OCI-M2 (cell line): Measurements from ENCODE around the gene FGGY.
"Not testable (repeated sequence)": the region's sequence is repeated elsewhere in the genome, so short reads cannot be mapped to it uniquely, and the experiment has no call there.

Source experiments
- DNase-seq: peaks from one replicate; lab custom pipeline; 2025; ENCODE audit not compliant: unreplicated experiment; lab: John Stamatoyannopoulos, UW

The FGGY gene

DNA sequence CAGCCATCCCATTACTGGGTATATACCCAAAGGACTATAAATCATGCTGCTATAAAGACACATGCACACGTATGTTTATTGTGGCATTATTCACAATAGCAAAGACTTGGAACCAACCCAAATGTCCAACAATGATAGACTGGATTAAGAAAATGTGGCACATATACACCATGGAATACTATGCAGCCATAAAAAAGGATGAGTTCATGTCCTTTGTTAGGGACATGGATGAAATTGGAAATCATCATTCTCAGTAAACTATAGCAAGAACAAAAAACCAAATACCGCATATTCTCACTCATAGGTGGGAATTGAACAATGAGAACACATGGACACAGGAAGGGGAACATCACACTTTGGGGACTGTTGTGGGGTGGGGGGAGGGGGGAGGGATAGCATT, 241.6 kb downstream of the FGGY start:
- DNase-seq, result not testable (repeated sequence)

- no peak for DNase-seq
Observed at GRCh38 chr1:59539961-59540681, 243.2 kb downstream of the FGGY start.

- no peak for DNase-seq
Observed at GRCh38 chr1:59541161-59541560, 244.3 kb downstream of the FGGY start.

- no peak for DNase-seq
Observed at GRCh38 chr1:59541891-59542290, 245.0 kb downstream of the FGGY start.

GRCh38 chr1:59543211-59543668, 246.3 kb downstream of the FGGY start:
- DNase-seq, result no peak

- no peak for DNase-seq
Observed at GRCh38 chr1:59544615-59545293, 247.9 kb downstream of the FGGY start.

DNA sequence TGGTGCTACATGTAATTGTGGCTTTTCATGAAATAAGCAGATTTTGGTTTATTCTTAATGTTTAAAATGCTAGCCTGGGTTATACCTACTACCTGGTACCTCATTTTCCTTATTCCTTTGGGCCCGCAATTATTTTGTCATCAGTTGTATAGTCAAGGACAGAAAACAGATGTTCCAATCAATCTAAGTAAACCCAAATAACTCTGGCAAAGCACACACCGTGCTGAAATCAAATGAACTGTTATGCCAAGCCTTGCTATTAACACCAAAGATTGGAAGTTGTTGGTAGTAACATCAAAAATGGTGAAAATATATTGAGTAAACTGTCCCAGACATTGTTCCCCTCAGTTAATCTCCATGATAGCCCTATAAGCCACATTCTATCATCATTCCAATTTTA, 248.9 kb downstream of the FGGY start:
- DNase-seq, result no peak

GRCh38 chr1:59549066-59549837, 252.4 kb downstream of the FGGY start:
- DNase-seq, result no peak

- DNase-seq, result no peak
Observed at GRCh38 chr1:59549903-59550302, 253.0 kb downstream of the FGGY start.

- DNase-seq, result no peak
Observed at GRCh38 chr1:59552007-59552406, 255.1 kb downstream of the FGGY start.

- DNase-seq, result no peak
Observed at GRCh38 chr1:59553371-59553770, 256.5 kb downstream of the FGGY start.

GRCh38 chr1:59554011-59554663, 257.2 kb downstream of the FGGY start:
- no peak for DNase-seq

- no peak for DNase-seq
Observed at GRCh38 chr1:59554752-59555151, 257.9 kb downstream of the FGGY start.

DNA sequence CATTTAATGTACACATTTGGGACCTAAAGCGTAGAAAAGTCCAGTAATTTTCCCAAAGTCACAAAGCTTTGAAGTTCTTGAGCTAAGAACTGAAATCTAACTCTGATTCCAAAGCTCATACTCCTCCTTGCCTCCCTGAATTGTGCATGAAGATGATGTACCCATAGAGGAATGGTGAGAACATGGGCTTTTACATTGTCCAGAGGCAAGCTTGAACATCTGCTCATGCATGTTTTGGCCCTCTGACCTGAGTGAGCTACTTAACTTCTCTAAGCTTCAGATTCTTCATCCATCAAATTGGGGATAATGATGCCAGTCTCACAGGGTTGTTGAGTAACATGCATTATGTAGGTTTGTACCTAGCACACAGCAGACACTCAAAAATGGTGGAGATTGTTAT, 259.5 kb downstream of the FGGY start:
- no peak for DNase-seq

DNA sequence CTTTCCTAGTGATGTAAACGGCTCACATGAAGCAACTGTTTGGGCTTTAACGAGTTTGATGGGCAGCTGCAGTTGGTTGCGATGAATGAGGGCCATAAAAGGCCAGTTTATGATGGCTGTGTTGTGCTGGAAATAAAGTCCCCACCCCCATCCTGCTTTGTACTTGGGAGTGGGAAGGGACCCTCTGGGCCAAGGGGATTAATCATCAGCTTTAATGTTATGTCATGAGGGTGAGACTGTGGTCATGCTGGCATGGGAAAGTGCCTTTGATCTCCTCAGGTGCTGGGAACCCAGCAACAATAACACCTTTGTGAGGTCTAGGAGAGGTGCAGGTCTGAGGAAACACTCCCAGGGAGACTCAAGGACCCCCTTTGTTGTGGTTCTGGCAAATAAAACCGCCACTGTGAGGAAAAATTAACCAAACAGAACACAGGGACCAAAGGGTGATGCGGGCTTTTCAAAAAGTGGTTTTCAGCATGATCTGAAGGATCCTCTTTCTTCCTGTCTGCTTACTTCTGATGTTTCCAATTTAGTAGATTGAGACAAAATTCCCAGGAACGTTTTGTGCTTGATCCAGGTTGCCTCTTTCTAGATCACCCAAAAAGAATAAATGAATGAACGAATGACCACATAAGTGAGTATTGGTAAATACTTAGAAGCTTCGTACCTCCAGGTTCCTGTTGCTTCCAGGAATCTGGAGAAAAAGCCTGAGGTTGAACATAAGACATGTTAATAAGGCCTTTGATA, 260.1 kb downstream of the FGGY start:
- DNase-seq, result no peak

GRCh38 chr1:59557549-59557885, 260.6 kb downstream of the FGGY start:
- DNase-seq, result no peak

DNA sequence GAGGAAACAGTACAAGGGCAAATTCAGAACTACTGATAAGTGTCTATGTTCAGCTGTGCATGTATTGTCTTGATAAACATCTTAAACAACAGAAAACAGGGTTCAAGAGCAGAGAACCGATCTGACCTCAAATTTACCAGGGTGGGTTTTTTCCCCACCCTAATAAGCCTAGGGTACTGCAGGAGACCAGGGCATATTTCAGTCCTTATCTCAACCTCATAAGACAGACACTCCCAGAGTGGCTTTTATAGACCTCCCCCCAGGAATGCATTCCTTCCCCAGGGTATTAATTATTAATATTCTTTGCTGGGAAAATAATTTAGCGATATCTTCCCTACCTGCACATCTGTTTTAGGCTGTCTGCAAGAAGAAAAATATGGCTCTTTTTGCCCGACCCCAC, 261.7 kb downstream of the FGGY start:
- DNase-seq, result not testable (repeated sequence)

DNA sequence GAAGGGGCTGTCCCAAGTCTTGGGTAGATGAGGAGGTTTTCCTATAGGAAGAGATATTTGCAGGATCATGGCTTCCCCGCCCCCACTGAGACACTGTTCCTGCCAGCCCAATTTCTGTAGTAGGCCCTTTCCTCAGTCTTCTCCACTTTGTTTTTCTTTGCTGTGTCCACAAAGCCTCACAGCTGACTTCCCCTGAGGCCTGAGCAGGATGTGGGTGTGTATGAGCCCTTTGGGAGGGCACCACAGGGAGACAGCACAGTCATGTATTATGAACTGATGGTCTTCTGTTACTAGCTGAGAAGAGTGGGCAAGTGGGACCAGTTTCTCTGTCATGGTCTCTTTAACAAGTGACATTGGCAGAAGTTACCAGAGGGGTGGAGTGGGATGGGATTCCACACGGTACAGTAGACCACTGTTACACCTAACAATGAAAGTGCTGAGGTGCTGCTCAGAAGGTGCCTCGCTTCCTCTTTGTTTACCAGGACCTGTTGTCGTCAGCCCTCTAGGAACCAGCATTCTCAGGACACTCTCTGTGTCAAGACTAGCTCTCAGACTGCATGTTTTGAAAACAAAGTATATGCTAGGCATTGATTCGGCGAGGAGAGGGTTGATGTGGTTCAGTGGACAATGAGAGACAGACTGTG, 264.0 kb downstream of the FGGY start:
- no peak for DNase-seq

DNA sequence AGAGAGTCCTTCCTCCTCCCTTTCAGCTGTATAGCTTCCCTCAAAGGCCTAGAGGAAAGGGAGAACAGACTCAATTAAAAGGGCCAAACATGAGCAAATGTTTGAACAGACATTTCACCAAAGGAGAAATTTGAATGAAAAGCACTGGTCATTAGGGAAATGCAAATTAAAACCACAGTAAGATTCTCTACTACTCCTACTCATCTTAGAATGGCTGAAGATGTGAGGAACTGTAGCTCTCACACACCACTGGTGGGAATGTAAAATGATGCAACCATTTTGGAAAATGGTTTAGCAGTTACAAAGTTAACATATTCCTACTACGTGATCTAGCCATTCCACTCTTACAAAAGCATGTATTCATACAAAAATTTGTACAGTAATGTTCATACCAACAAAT, 264.9 kb downstream of the FGGY start:
- no peak for DNase-seq

DNA sequence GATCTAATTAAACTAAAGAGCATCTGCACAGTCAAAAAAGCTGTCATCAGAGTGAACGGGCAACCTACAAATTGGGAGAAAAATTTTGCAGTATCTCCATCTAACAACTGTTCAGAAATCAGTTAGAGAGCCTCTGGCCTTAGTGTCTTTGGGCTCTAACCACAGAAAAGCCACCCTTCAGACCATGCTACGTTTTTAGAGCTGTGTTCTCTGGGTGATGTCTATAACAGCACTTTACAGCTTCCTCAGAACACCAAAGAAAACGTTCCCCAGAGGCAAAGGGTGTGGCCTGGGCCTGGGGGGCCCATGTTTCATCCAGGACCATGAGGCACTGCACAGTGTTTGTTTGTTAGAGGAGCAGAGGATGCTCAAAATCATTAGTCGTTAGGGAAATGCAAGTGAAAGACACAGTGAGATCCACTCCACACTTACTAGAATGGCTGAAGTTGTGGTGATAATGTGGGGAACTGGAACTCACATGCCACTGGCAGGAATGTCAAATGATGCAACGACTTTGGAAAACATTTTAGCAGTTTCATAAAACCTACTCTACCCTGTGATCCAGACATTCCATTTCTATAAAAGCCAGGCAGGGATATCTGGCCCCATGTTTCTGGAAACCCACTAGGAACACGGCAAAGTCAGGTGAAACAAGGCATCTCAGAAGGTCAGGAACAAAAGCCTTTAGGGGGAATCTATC, 267.4 kb downstream of the FGGY start:
- no peak for DNase-seq
